K562 (cell line): ENCODE data around the gene TGDS. TPM values are rescaled to one million over a fixed set of nuclear protein-coding genes. Genes with fewer than 3 reads are reported as not detected.
A peak's percentile ranks its signal among the peaks of the same experiment; 100 is the strongest.

Experiments used
- AFF4 ChIP-seq: sonication (generic); formaldehyde crosslinking; IDR thresholded peaks from 2 replicates; pipeline ENCODE4 v1.8.0; 2023; ENCODE audit warnings: mild to moderate bottlenecking, missing genetic modification reagents
- OTX1 ChIP-seq: fragments of 450-650 bp; formaldehyde crosslinking; IDR thresholded peaks from 2 replicates; pipeline ENCODE4 v1.4.0; 2022; ENCODE audit warnings: mild to moderate bottlenecking
- PBX2 ChIP-seq, 2 experiments: IDR thresholded peaks in 1 of 2; conservative IDR thresholded peaks in 1 of 2; 2 replicates each; pipeline ENCODE4 v1.6.1; 2016; ENCODE audit warnings: low read depth in 2 of 2, mild to moderate bottlenecking in 1 of 2, missing compliant biosample characterization in 1 of 2, missing genetic modification characterization in 1 of 2, moderate library complexity in 1 of 2
- PTBP1 ChIP-seq: fragments of 200-400 bp; formaldehyde crosslinking; IDR thresholded peaks from 2 replicates; pipeline ENCODE4 v1.6.1; 2017; ENCODE audit warnings: low read depth, low read length
- SFPQ ChIP-seq: fragments of 200-400 bp; formaldehyde crosslinking; IDR thresholded peaks from 2 replicates; pipeline ENCODE4 v1.6.1; 2017; ENCODE audit warnings: mild to moderate bottlenecking, low read depth, low read length, moderate library complexity
- ZMIZ1 ChIP-seq, 2 experiments: fragments of 150-350 bp in 1 of 2; IDR thresholded peaks; 2 replicates each; pipeline ENCODE4 v1.6.1; 2012 to 2016; ENCODE audit warnings: low read depth in 2 of 2, low read length in 2 of 2, mild to moderate bottlenecking in 1 of 2, moderate library complexity in 1 of 2
- polyA plus RNA-seq, 8 experiments: library from polyadenylated mRNA; depleted of rRNA in 4 of 8; stranded (reverse) in 5 of 8; unstranded in 3 of 8; fragments of >200 nt; fragmentation: Nextera tagmentation in 2 of 8; fragmentation: Illumina TruSeq in 1 of 8; extraction: Ambion mirVana in 2 of 8; extraction: Trizol in 1 of 8; gene quantifications; 2 replicates each; pipeline versions ENCODE4 v1.2.1 to v1.2.3, GENCODE V29; 2011 to 2014; ENCODE audit warnings: inconsistent platforms in 1 of 8, missing spikeins in 1 of 8
- total RNA-seq, 7 experiments: library from RNA; depleted of rRNA in 6 of 7; stranded (reverse); fragments of >200 nt in 6 of 7; fragmentation: Illumina TruSeq in 2 of 7; extraction: Trizol in 2 of 7; gene quantifications; 2 replicates each; pipeline versions ENCODE4 v1.2.1 to v1.2.3, GENCODE V29; 2011 to 2021; ENCODE audit warnings: low replicate concordance in 1 of 7

The TGDS gene
- total and polyA plus RNA-seq, 9 of the 15 experiments (the other 6 are each of a cell fraction or from before 2014, with no cell fraction given): 9.9 to 43.7 (median 21.4) TPM

- TF ChIP-seq ZMIZ1 (IDR thresholded peaks at IDR 0.05; ENCODE audit: low read depth in 2 of 2, low read length in 2 of 2) (no peak), AFF4 (CRISPR knock-in tag) (peak; percentile 56; the same call in 1 of the 2 replicates), SFPQ (no peak), PTBP1 (no peak), OTX1 (no peak), PBX2 (CRISPR knock-in tag; IDR thresholded peaks at IDR 0.05; ENCODE audit: low read depth) (no peak), PBX2 (tag; conservative IDR thresholded peaks at IDR 0.05; ENCODE audit: low read depth) (0 out of 2 replicates have a peak, but pooled peaks have one; percentile 25)
Measured at GRCh38 chr13:94601446-94602431, 5.8 kb upstream of the TGDS start, which contains the start of gene GPR180 (continued).
